ENCODE measurements around the gene OR11H7.
"Not testable (repeated sequence)": the region's sequence is repeated elsewhere in the genome, so short reads cannot be mapped to it uniquely, and the experiment has no call there.

The OR11H7 gene

GRCh38 chr14:20280265-20280664 lies 51.5 kb downstream of the OR11H7 start:
- DNase-seq: not testable (repeated sequence)

Measured in fibroblast of skin of abdomen (primary cell).